Panc1 (cell line): ENCODE results near the gene BLTP3B. TPM values are rescaled to one million over a fixed set of nuclear protein-coding genes. Genes with fewer than 3 reads are reported as not detected.

Experiments used
- ATAC-seq: fragments of 200-7000 bp; cut with Tn5 transposase; 2 replicates; pipeline ENCODE4 v1.9.1; 2020; ENCODE audit warnings: mild to moderate bottlenecking, moderate library complexity
- BruUV-seq: library from RNA; stranded (reverse); fragments of 400-500 nt; replicated peaks from 2 replicates; lab custom pipeline; 2021; lab: Mats Ljungman, UMichigan
- CTCF ChIA-PET: fragments of 300-600 bp; sonication (Branson Sonifier 250); formaldehyde crosslinking; loops from one replicate; lab custom pipeline; 2022; ENCODE audit warnings: antibody characterized with exemption; lab: Charles Lee
- POLR2A ChIA-PET: fragments of 300-600 bp; sonication (Branson Sonifier 250); formaldehyde crosslinking; loops from one replicate; lab custom pipeline; 2022; ENCODE audit warnings: antibody characterized with exemption; lab: Charles Lee
- DNase-seq: peaks from one replicate; pipeline ENCODE4 v3.0.0-alpha.2; 2010; ENCODE audit warnings: low read depth, low spot score
- H3K27ac ChIP-seq: 2 replicates; pipeline ENCODE4 v1.5.1; 2011; ENCODE audit warnings: mild to moderate bottlenecking, low read length, inconsistent platforms
- H3K27me3 ChIP-seq: fragments of 200-500 bp; sonication (Bioruptor generic); 2 replicates; pipeline ENCODE4 v1.6.0; 2014; ENCODE audit warnings: low read length, inconsistent platforms; ENCODE audit not compliant: control insufficient read depth, insufficient read depth
- H3K36me3 ChIP-seq: fragments of 200-500 bp; sonication (Bioruptor generic); 2 replicates; pipeline ENCODE4 v1.5.1; 2014; ENCODE audit warnings: inconsistent platforms, mild to moderate bottlenecking, low read length, moderate library complexity; ENCODE audit not compliant: control insufficient read depth, insufficient read depth
- H3K4me1 ChIP-seq: 2 replicates; pipeline ENCODE4 v1.5.1; 2011; ENCODE audit warnings: inconsistent platforms, mild to moderate bottlenecking, low read length, moderate library complexity; ENCODE audit not compliant: control insufficient read depth, insufficient read depth
- H3K4me3 ChIP-seq, 2 experiments: 2 replicates each; pipeline ENCODE4 v1.5.1; 2011 to 2012; ENCODE audit warnings: low read depth in 2 of 2, low read length in 2 of 2, mild to moderate bottlenecking in 2 of 2, inconsistent platforms in 1 of 2, moderate library complexity in 1 of 2
- H3K9me3 ChIP-seq: fragments of 200-500 bp; sonication (Bioruptor generic); 2 replicates; pipeline ENCODE4 v1.5.1; 2014; ENCODE audit warnings: low read depth, mild to moderate bottlenecking, inconsistent platforms, low read length, moderate library complexity; ENCODE audit not compliant: control insufficient read depth, insufficient read depth
- POLR2AphosphoS5 ChIP-seq: IDR thresholded peaks from 2 replicates; pipeline ENCODE4 v1.6.1; 2012; ENCODE audit warnings: mild to moderate bottlenecking, low read depth, low read length, moderate library complexity
- REST ChIP-seq, 2 experiments: IDR thresholded peaks; 2 replicates each; pipeline ENCODE4 v1.6.1; 2011 to 2012; ENCODE audit warnings: low read depth in 2 of 2, control low read depth in 1 of 2, low read length in 1 of 2, mild to moderate bottlenecking in 1 of 2, moderate library complexity in 1 of 2; ENCODE audit not compliant: insufficient read depth in 1 of 2
- SIN3A ChIP-seq: IDR thresholded peaks from 2 replicates; pipeline ENCODE4 v1.6.1; 2012; ENCODE audit warnings: low read depth, mild to moderate bottlenecking, low read length, moderate library complexity, borderline replicate concordance; ENCODE audit not compliant: insufficient read depth
- TCF7L2 ChIP-seq: IDR thresholded peaks from 2 replicates; pipeline ENCODE4 v1.6.1; 2011; ENCODE audit warnings: mild to moderate bottlenecking, low read depth, low read length, inconsistent platforms
- in situ Hi-C: cut with HindIII; loops from 2 replicates; pipeline ENCODE4 v1.10.0; 2016; ENCODE audit warnings: low sequenced_read_pairs, low pct_unique_long_range_greater_than_20kb
- intact Hi-C: fragments of 100-400 bp; cut with micrococcal nuclease; formaldehyde crosslinking; loops from one replicate; pipeline ENCODE4 v1.10.0; 2022; ENCODE audit not compliant: unreplicated experiment
- total RNA-seq: library from RNA; stranded (reverse); gene quantifications from one replicate; pipeline ENCODE4 v1.2.1, GENCODE V29; 2021; ENCODE audit not compliant: unreplicated experiment
- TF ChIP-seq, protein P1 (sequence below): fragments of 450-650 bp; IDR thresholded peaks from 2 replicates; pipeline ENCODE4 v1.5.1; 2017; ENCODE audit warnings: mild to moderate bottlenecking

BLTP3B gene
- total RNA-seq, 1 experiment from 2014 or later, result 32.2 TPM

GRCh38 chr12:100171248-100171647 is 28.6 kb upstream of the BLTP3B start:
- in situ Hi-C loops, result no loop called here
- no peak for TF ChIP-seq POLR2AphosphoS5
- TF ChIP-seq, protein P1, sequence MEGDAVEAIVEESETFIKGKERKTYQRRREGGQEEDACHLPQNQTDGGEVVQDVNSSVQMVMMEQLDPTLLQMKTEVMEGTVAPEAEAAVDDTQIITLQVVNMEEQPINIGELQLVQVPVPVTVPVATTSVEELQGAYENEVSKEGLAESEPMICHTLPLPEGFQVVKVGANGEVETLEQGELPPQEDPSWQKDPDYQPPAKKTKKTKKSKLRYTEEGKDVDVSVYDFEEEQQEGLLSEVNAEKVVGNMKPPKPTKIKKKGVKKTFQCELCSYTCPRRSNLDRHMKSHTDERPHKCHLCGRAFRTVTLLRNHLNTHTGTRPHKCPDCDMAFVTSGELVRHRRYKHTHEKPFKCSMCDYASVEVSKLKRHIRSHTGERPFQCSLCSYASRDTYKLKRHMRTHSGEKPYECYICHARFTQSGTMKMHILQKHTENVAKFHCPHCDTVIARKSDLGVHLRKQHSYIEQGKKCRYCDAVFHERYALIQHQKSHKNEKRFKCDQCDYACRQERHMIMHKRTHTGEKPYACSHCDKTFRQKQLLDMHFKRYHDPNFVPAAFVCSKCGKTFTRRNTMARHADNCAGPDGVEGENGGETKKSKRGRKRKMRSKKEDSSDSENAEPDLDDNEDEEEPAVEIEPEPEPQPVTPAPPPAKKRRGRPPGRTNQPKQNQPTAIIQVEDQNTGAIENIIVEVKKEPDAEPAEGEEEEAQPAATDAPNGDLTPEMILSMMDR, result no peak
- no peak for TF ChIP-seq TCF7L2
- TF ChIP-seq REST (IDR thresholded peaks at IDR 0.05; ENCODE audit: insufficient read depth in 1 of 2, low read depth in 2 of 2, low read length in 1 of 2), result no peak
- no peak for TF ChIP-seq SIN3A

GRCh38 chr12:100170313-100170858 is 27.7 kb upstream of the BLTP3B start:
- H3K4me3 ChIP-seq, result no peak overlapping the region
- no peaks in the 10 kb centered on the region for H3K27me3 ChIP-seq
- no peak for ATAC-seq
- intact Hi-C loops (no loop called here), in situ Hi-C loops (no loop called here)
- H3K27ac ChIP-seq, result no peak overlapping the region
- ChIA-PET CTCF (no interaction called here), POLR2A (no interaction called here)
- H3K4me1 ChIP-seq, result no peaks in the 10 kb centered on the region
- H3K9me3 ChIP-seq, result no peaks in the 10 kb centered on the region
- no TSS peak for BruUV-seq
- no peaks in the 10 kb centered on the region for H3K36me3 ChIP-seq
- no peak for TF ChIP-seq POLR2AphosphoS5
- TF ChIP-seq REST (IDR thresholded peaks at IDR 0.05; ENCODE audit: insufficient read depth in 1 of 2, low read depth in 2 of 2, low read length in 1 of 2), result no peak
- TF ChIP-seq, protein P1, result no peak
- TF ChIP-seq TCF7L2, result no peak
- TF ChIP-seq SIN3A, result no peak
- no peak for DNase-seq

More at GRCh38 chr12:100171248-100171647, 28.6 kb upstream of the BLTP3B start:
- DNase-seq (no peak), ATAC-seq (no peak)
- Histone ChIP-seq H3K9me3 (no peaks in the 10 kb centered on the region), H3K4me1 (no peaks in the 10 kb centered on the region), H3K4me3 (no peak overlapping the region), H3K27ac (no peak overlapping the region), H3K36me3 (no peaks in the 10 kb centered on the region), H3K27me3 (no peaks in the 10 kb centered on the region)
- no TSS peak for BruUV-seq
- POLR2A ChIA-PET, result no interaction called here
- intact Hi-C loops, result no loop called here
- CTCF ChIA-PET, result no interaction called here
